Measurements from ENCODE around the gene TEX13D. TPM values are rescaled to one million over a fixed set of nuclear protein-coding genes. Genes with fewer than 3 reads are reported as not detected.

The TEX13D gene
- total RNA-seq, 1 experiment from 2014 or later, result not detected

GRCh38 chrX:124346117-124346876 is 13.8 kb downstream of the TEX13D start, which contains the start of gene SH2D1A:
TSS of gene SH2D1A (plus strand) at chrX:124346563. CDS start at chrX:124346643, 80 bp downstream.
- DNase-seq (ENCODE audit: low read depth), result no peak
- in situ Hi-C loops (cut with HindIII; ENCODE audit: low pct_unique_long_range_greater_than_20kb, low sequenced_read_pairs), result no loop called here

- DNase-seq (ENCODE audit: low read depth), result no peak
- in situ Hi-C loops (cut with HindIII; ENCODE audit: low pct_unique_long_range_greater_than_20kb, low sequenced_read_pairs), result no loop called here
Measured at GRCh38 chrX:124346877-124347241, 14.4 kb downstream of the TEX13D start.

GRCh38 chrX:124347242-124347641 is 14.8 kb downstream of the TEX13D start:
- DNase-seq (ENCODE audit: low read depth), result no peak
- in situ Hi-C loops (cut with HindIII; ENCODE audit: low pct_unique_long_range_greater_than_20kb, low sequenced_read_pairs), result no loop called here

- in situ Hi-C loops (cut with HindIII; ENCODE audit: low pct_unique_long_range_greater_than_20kb, low sequenced_read_pairs), result no loop called here
Measured at GRCh38 chrX:124348182-124348581, 15.7 kb downstream of the TEX13D start.

GRCh38 chrX:124348885-124349453 is 16.5 kb downstream of the TEX13D start:
- in situ Hi-C loops (cut with HindIII; ENCODE audit: low pct_unique_long_range_greater_than_20kb, low sequenced_read_pairs), result no loop called here
- no peak for DNase-seq (ENCODE audit: low read depth)

More at GRCh38 chrX:124348182-124348581, 15.7 kb downstream of the TEX13D start:
- DNase-seq (ENCODE audit: low read depth), result no peak

GRCh38 chrX:124354648-124355047 is 22.2 kb downstream of the TEX13D start:
- in situ Hi-C loops (cut with HindIII; ENCODE audit: low pct_unique_long_range_greater_than_20kb, low sequenced_read_pairs), result no loop called here
- no peak for DNase-seq (ENCODE audit: low read depth)

- in situ Hi-C loops (cut with HindIII; ENCODE audit: low pct_unique_long_range_greater_than_20kb, low sequenced_read_pairs), result no loop called here
- DNase-seq (ENCODE audit: low read depth), result no peak
Measured at GRCh38 chrX:124358800-124359383, 26.4 kb downstream of the TEX13D start.

- in situ Hi-C loops (cut with HindIII; ENCODE audit: low pct_unique_long_range_greater_than_20kb, low sequenced_read_pairs), result no loop called here
- no peak for DNase-seq (ENCODE audit: low read depth)
Measured at GRCh38 chrX:124362072-124362471, 29.6 kb downstream of the TEX13D start.

- no peak for DNase-seq (ENCODE audit: low read depth)
- in situ Hi-C loops (cut with HindIII; ENCODE audit: low pct_unique_long_range_greater_than_20kb, low sequenced_read_pairs), result no loop called here
Measured at GRCh38 chrX:124362761-124363160, 30.3 kb downstream of the TEX13D start.

- DNase-seq (ENCODE audit: low read depth), result no peak
- in situ Hi-C loops (cut with HindIII; ENCODE audit: low pct_unique_long_range_greater_than_20kb, low sequenced_read_pairs), result no loop called here
Measured at GRCh38 chrX:124369722-124370121, 37.3 kb downstream of the TEX13D start.

- DNase-seq (ENCODE audit: low read depth), result no peak
Measured at GRCh38 chrX:124373348-124373747, 40.9 kb downstream of the TEX13D start.

GRCh38 chrX:124378643-124379042 is 46.2 kb downstream of the TEX13D start:
- in situ Hi-C loops (cut with HindIII; ENCODE audit: low pct_unique_long_range_greater_than_20kb, low sequenced_read_pairs), result no loop called here
- peak; percentile 36 for DNase-seq (ENCODE audit: low read depth)

More at GRCh38 chrX:124373348-124373747, 40.9 kb downstream of the TEX13D start:
- in situ Hi-C loops (cut with HindIII; ENCODE audit: low pct_unique_long_range_greater_than_20kb, low sequenced_read_pairs), result no loop called here

GRCh38 chrX:124383354-124383753 is 50.9 kb downstream of the TEX13D start:
- DNase-seq (ENCODE audit: low read depth), result no peak
- in situ Hi-C loops (cut with HindIII; ENCODE audit: low pct_unique_long_range_greater_than_20kb, low sequenced_read_pairs), result no loop called here

GRCh38 chrX:124386401-124386800 is 53.9 kb downstream of the TEX13D start:
- in situ Hi-C loops (cut with HindIII; ENCODE audit: low pct_unique_long_range_greater_than_20kb, low sequenced_read_pairs), result no loop called here
- no peak for DNase-seq (ENCODE audit: low read depth)

Other genes starting within 250 kb of the TEX13D start
- gene SH2D1A, start 13.9 kb downstream of the TEX13D start, total RNA-seq (2014; rRNA removed; shearing (Covaris generic); ENCODE audit: low replicate concordance), result not detected in 2 replicates